HepG2 (cell line): ENCODE results near the gene ZNF581. TPM values are rescaled to one million over a fixed set of nuclear protein-coding genes. Genes with fewer than 3 reads are reported as not detected.

Experiments
- AGO1 ChIP-seq: fragments of 200-400 bp; formaldehyde crosslinking; IDR thresholded peaks from 2 replicates; pipeline ENCODE4 v1.6.1; 2017; ENCODE audit warnings: mild to moderate bottlenecking, low read depth, low read length, moderate library complexity; ENCODE audit not compliant: poor library complexity, severe bottlenecking
- E2F5 ChIP-seq: sonication (generic); formaldehyde crosslinking; conservative IDR thresholded peaks from 2 replicates; pipeline ENCODE4 v1.4.0; 2020; ENCODE audit warnings: missing genetic modification reagents
- HES4 ChIP-seq: sonication (generic); formaldehyde crosslinking; IDR thresholded peaks from 2 replicates; pipeline ENCODE4 v1.9.0; 2021; ENCODE audit warnings: mild to moderate bottlenecking, missing genetic modification reagents, borderline replicate concordance
- HOXD1 ChIP-seq: sonication (generic); formaldehyde crosslinking; IDR thresholded peaks from 2 replicates; pipeline ENCODE4 v1.5.0; 2020; ENCODE audit warnings: missing genetic modification reagents
- JUND ChIP-seq: sonication (generic); formaldehyde crosslinking; IDR thresholded peaks from 2 replicates; pipeline ENCODE4 v1.8.0; 2022; ENCODE audit warnings: mild to moderate bottlenecking, missing genetic modification reagents
- LBX2 ChIP-seq: sonication (generic); formaldehyde crosslinking; IDR thresholded peaks from 2 replicates; pipeline ENCODE4 v1.5.0; 2020; ENCODE audit warnings: missing genetic modification reagents, mild to moderate bottlenecking, borderline replicate concordance
- MED8 ChIP-seq: sonication (generic); formaldehyde crosslinking; IDR thresholded peaks from 2 replicates; pipeline ENCODE4 v1.8.1; 2023; ENCODE audit warnings: mild to moderate bottlenecking, missing genetic modification reagents; ENCODE audit not compliant: insufficient replicate concordance
- MYC ChIP-seq: sonication (generic); formaldehyde crosslinking; IDR thresholded peaks from 2 replicates; pipeline ENCODE4 v1.9.0; 2021; ENCODE audit warnings: missing genetic modification reagents, borderline replicate concordance
- NRL ChIP-seq: sonication (generic); formaldehyde crosslinking; IDR thresholded peaks from 2 replicates; pipeline ENCODE4 v1.5.0; 2020; ENCODE audit warnings: missing genetic modification reagents, mild to moderate bottlenecking, moderate library complexity, borderline replicate concordance
- PHF8 ChIP-seq: sonication (generic); formaldehyde crosslinking; IDR thresholded peaks from 2 replicates; pipeline ENCODE4 v1.5.0; 2020; ENCODE audit warnings: missing genetic modification reagents
- PITX1 ChIP-seq: sonication (generic); formaldehyde crosslinking; IDR thresholded peaks from 2 replicates; pipeline ENCODE4 v1.5.1; 2020; ENCODE audit warnings: mild to moderate bottlenecking, missing genetic modification reagents
- TAF15 ChIP-seq: fragments of 200-400 bp; formaldehyde crosslinking; IDR thresholded peaks from one replicate; pipeline ENCODE4 v1.6.1; 2018; ENCODE audit warnings: mild to moderate bottlenecking, low read depth, low read length; ENCODE audit not compliant: poor library complexity, severe bottlenecking
- YEATS2 ChIP-seq: sonication (generic); formaldehyde crosslinking; IDR thresholded peaks from 2 replicates; pipeline ENCODE4 v1.4.0; 2020; ENCODE audit warnings: missing genetic modification reagents, borderline replicate concordance
- ZC3H13 ChIP-seq: sonication (generic); formaldehyde crosslinking; IDR thresholded peaks from 2 replicates; pipeline ENCODE4 v1.8.1; 2023; ENCODE audit warnings: mild to moderate bottlenecking, missing genetic modification reagents, moderate library complexity
- ZFP41 ChIP-seq: sonication (generic); formaldehyde crosslinking; IDR thresholded peaks from 2 replicates; pipeline ENCODE4 v1.4.0; 2020; ENCODE audit warnings: mild to moderate bottlenecking, missing genetic modification reagents, borderline replicate concordance
- ZIK1 ChIP-seq: sonication (generic); formaldehyde crosslinking; IDR thresholded peaks from 2 replicates; pipeline ENCODE4 v1.5.0; 2020; ENCODE audit warnings: mild to moderate bottlenecking, low read depth, missing genetic modification reagents, borderline replicate concordance
- ZNF124 ChIP-seq: sonication (generic); formaldehyde crosslinking; IDR thresholded peaks from 2 replicates; pipeline ENCODE4 v1.4.0; 2020; ENCODE audit warnings: missing genetic modification reagents
- ZNF614 ChIP-seq: IDR thresholded peaks from 2 replicates; pipeline ENCODE4 v1.6.1; 2018; ENCODE audit warnings: missing biosample characterization, missing genetic modification reagents, inconsistent platforms, borderline replicate concordance
- ZNF670 ChIP-seq: sonication (generic); formaldehyde crosslinking; IDR thresholded peaks from 2 replicates; pipeline ENCODE4 v1.8.0; 2022; ENCODE audit warnings: mild to moderate bottlenecking, missing genetic modification reagents, borderline replicate concordance
- ZSCAN25 ChIP-seq: sonication (generic); formaldehyde crosslinking; IDR thresholded peaks from 2 replicates; pipeline ENCODE4 v1.8.0; 2022; ENCODE audit warnings: mild to moderate bottlenecking, missing genetic modification reagents
- polyA plus RNA-seq, 8 experiments: library from polyadenylated mRNA; depleted of rRNA in 3 of 8; stranded (reverse) in 7 of 8; unstranded in 1 of 8; fragments of >200 nt; fragmentation: Illumina TruSeq in 4 of 8; extraction: Trizol in 4 of 8; gene quantifications; 2 replicates each; pipeline versions ENCODE4 v1.2.1 to v1.2.3, GENCODE V29; 2011 to 2016; ENCODE audit warnings: low read depth in 4 of 8, missing spikeins in 1 of 8, mixed read lengths in 1 of 8; ENCODE audit not compliant: insufficient read depth in 1 of 8
- total RNA-seq, 5 experiments: library from RNA; depleted of rRNA; stranded (reverse); fragments of >200 nt; fragmentation: Illumina TruSeq; extraction: Trizol; gene quantifications; 2 replicates each; pipeline ENCODE4 v1.2.3, GENCODE V29; 2016; ENCODE audit warnings: low read depth in 1 of 5
- TF ChIP-seq, protein P1 (sequence below): sonication (generic); formaldehyde crosslinking; IDR thresholded peaks from 2 replicates; pipeline ENCODE4 v1.4.0; 2020; ENCODE audit warnings: mild to moderate bottlenecking, missing genetic modification reagents

Gene ZNF581
- total and polyA plus RNA-seq, 2 of the 13 experiments (the other 11 are each of a cell fraction or from before 2014, with no cell fraction given), result 19.6 to 49.5 TPM

- TF ChIP-seq E2F5 (CRISPR knock-in tag) (no peak; the same call in 1 of the 2 replicates), ZC3H13 (CRISPR knock-in tag) (peak; percentile 98), TAF15 (peak; percentile 11), MYC (CRISPR knock-in tag) (peak; percentile 85), YEATS2 (CRISPR knock-in tag) (no peak), ZFP41 (peak; percentile 11; the same call in 1 of the 2 replicates), JUND (CRISPR knock-in tag) (0 out of 2 replicates have a peak, but pooled peaks have one; percentile 20), HES4 (CRISPR knock-in tag) (peak; percentile 67; the same call in 1 of the 2 replicates), PITX1 (CRISPR knock-in tag) (no peak; the same call in 1 of the 2 replicates), HOXD1 (CRISPR knock-in tag) (no peak), MED8 (CRISPR knock-in tag) (peak; percentile 21), LBX2 (CRISPR knock-in tag) (peak; percentile 88; the same call in 1 of the 2 replicates), PHF8 (CRISPR knock-in tag) (peak; percentile 59), ZNF124 (CRISPR knock-in tag) (no peak), AGO1 (no peak), ZNF614 (no peak), ZIK1 (peak; percentile 11; the same call in 1 of the 2 replicates), NRL (CRISPR knock-in tag) (peak; percentile 35), ZNF670 (CRISPR knock-in tag) (peak; percentile 60; the same call in 1 of the 2 replicates), ZSCAN25 (CRISPR knock-in tag) (0 out of 2 replicates have a peak, but pooled peaks have one; percentile 33)
- TF ChIP-seq, protein P1, sequence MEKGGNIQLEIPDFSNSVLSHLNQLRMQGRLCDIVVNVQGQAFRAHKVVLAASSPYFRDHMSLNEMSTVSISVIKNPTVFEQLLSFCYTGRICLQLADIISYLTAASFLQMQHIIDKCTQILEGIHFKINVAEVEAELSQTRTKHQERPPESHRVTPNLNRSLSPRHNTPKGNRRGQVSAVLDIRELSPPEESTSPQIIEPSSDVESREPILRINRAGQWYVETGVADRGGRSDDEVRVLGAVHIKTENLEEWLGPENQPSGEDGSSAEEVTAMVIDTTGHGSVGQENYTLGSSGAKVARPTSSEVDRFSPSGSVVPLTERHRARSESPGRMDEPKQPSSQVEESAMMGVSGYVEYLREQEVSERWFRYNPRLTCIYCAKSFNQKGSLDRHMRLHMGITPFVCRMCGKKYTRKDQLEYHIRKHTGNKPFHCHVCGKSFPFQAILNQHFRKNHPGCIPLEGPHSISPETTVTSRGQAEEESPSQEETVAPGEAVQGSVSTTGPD (CRISPR knock-in tag), result no peak
Measured at GRCh38 chr19:55654868-55655647, 11.6 kb downstream of the ZNF581 start, which contains the start of gene U2AF2 (continued).
